ENCODE results near the gene ST8SIA1.
A peak's percentile ranks its signal among the peaks of the same experiment; 100 is the strongest.
"Not testable (repeated sequence)": the region's sequence is repeated elsewhere in the genome, so short reads cannot be mapped to it uniquely, and the experiment has no call there.

Gene ST8SIA1, protein sequence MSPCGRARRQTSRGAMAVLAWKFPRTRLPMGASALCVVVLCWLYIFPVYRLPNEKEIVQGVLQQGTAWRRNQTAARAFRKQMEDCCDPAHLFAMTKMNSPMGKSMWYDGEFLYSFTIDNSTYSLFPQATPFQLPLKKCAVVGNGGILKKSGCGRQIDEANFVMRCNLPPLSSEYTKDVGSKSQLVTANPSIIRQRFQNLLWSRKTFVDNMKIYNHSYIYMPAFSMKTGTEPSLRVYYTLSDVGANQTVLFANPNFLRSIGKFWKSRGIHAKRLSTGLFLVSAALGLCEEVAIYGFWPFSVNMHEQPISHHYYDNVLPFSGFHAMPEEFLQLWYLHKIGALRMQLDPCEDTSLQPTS

DNA sequence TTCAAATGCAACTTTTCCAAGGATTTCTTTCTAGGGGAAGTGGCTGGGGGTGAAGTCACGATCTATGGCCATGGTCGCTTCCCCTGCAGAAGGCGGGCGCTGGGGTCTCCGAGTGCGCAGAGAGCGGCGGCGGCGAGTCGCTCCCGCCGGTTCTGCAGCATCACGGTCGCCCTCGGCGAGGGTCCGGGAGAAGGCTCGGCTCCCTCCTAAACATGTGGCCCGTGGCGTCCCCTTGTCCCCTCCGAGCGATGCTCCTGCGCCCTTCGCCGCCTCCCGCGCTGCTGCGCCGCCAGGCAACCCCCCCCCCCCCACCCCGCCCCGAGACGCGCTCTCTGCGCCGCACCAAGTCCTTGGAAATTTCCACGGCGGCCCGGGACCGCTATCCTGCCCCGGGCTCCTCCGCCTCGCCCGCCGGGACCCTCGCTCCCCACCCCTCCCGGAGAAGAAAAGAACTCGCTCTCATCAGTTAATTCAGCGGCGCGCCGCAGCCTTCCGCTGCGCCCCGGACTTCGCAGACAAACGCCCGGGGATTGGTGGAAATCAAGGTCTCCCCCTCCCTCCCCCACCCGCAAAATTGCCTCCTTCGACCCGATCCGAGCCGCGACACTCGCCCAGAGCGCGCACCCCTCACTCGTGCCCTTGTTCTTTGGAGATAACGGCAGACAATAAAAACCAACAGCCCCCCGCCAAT lies at the start of gene ST8SIA1:
ST8SIA1 (minus strand) TSS at position 298 of the 691 bp plus-strand sequence. CDS start 475 bp downstream, outside the sequence.
- peak; percentile 30 for DNase-seq

DNA sequence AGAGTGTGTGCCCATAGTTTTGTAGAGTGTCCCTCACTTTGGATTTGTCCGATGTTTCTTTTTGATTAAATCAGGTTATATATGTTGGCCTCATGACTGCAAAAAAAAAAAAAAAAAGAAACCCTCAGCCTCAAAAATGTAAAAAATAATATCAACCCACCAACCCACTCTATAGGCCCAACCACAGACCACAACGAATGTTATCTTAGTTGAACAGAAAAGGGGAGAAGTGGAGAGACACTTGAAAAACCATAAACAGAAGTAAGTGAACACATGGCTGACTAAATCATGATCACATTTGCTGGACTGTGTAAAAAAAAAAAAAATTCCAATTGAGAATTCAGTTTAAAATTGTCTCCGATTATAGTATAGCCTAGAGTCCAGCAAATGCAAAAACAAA lies 45.5 kb upstream of the ST8SIA1 start:
- DNase-seq, result no peak

DNA sequence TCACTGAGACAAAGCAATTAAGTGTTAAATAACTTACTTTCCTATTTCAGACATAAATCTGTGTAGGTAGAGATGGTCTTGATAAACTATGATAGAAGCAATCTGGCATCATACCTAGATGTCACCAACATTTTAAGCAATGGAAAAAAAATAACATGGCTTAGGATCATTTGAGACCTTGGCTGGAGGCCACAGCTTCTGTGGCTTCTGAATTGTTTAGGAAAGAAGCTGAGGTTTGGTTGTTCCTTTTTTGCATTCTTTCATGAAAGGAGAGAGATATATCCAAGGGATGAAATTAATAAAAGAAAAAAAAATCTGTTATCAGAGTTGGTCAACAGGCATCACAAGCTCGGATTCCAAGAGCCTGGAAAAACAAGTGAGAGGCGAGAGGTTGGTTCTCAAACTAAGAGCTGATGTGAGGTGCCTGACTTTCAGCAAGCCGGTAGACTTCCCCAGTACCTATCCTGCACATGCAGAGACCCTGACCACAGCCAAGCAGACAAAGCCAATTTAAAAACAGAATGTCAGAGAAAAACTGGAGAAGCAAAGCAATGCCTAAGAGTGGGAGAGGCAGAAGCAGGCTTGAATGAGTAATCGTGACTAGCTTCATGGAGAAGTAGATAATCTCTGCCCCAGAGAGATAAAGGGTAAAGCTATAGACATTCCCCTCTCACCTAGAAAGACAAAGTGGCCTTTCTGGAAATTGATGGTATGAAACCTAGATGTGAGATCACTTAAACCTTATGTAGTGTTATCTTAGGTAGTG lies 43.4 kb upstream of the ST8SIA1 start:
- DNase-seq, result no peak

DNA sequence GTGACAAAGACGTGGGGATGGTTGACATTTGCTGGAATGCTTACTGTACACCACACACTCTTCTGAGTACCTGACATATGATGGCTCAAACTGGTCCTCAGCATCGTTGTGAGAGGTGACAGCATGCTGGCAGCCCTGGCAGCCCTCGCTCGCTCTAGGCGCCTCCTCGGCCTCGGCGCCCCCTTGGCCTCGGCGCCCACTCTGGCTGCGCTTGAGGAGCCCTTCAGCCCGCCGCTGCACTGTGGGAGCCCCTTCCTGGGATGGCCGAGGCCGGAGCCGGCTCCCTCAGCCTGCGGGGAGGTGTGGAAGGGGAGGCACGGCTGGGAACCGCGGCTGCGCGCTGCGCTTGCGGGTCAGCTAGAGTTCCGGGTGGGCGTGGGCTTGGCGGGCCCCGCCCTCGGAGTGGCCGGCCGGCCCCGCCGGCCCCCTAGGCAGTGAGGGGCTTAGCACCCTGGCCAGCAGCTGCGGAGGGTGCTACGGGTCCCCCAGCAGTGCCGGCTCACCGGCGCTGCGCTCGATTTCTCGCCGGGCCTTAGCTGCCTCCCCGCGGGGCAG lies 42.2 kb upstream of the ST8SIA1 start:
- not testable (repeated sequence) for DNase-seq

DNA sequence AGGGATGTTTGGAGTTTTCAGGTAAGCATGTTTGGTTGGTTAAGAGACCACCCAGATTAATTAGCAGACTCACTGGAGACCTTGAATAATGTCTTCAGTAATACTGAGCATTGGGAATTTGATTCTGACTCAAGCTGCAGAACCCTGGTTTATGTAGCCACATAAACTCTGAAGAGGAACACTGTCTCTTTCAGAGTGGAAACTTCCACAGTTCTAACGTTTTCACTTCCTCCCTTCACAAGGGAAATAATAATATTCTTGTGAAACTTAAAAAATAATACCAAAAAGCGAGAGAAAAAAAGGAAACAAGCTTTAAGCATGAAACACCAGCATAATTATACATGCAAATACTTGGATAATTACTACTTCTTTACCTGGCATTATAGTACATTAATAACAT lies 40.0 kb upstream of the ST8SIA1 start:
- no peak for DNase-seq

DNA sequence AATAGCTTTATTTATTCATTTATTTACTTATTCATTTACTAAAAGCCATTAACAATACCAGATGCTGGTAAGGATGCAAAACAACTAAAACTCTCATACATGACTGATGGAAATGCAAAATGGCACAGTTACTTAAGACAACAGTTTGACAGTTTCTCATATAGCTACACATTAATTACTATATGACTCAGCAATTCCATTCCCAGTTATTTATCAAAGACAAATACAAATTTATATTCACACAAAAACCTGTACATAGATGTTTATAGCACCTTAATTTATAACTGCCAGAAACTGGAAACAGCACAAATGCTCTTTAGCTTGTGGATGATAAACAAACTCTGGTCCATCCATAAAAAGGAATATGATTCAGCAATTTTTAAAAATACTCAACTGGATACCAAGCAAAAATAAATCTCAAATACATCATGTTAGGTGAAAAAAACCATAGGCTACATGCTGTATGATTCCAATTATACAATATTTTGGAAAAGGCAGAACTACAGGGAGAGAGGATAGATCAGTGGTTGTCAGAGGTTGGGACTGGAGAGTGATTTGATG lies 37.9 kb upstream of the ST8SIA1 start:
- no peak for DNase-seq

DNA sequence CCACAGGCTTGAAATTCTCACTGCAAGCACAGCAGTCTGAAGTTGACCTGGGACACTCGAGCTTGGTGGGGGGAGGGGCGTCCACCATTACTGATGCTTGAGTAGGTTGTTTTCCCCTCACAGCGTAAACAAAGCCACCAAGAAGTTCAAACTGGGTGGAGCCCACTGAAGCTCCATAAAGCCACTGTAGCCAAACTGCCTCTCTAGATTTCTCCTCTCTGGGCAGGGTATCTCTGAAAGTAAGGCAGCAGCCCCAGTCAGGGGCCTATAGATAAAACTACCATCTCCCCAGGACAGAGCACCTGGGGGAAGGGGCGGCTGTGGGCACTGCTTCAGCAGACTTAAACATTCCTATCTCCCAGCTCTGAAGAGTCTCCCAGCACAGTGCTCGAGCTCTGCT lies 31.7 kb upstream of the ST8SIA1 start:
- DNase-seq, result no peak

DNA sequence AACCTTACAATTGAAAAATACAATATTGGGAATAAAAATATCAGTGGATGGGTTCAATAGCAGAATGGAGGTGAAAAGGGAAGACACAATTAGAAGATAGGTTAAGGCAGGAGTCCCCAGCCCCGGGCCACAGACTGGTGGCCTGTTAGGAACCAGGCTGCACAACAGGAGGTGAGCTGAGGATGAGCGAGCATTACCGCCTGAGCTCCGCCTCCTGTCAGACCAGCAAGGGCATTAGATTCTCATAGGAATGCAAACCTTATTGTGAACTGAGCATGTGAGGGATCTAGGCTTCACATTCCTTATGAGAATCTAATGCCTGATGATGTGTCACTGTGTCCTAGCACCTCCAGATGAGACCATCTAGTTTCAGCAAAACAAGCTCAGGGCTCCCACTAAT lies 27.3 kb upstream of the ST8SIA1 start:
- no peak for DNase-seq

DNA sequence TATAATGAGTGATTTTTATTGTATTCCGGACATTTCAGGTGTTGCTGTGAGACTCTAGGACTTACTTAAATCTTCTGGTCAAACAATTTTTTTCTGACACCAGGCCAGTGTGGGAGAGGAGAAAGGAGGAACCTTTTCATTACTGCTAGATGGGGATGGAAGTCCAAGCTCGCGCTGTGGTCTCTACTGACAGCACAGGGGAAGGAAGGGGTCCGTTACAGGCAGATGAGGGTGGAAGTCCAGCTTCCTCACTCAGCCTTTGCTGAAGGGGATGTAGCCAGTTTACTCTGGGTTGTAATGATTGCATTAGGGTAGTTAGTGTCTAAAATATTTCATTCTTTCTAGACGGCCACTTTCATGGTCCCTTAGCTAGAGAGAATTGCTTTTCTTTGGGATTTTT lies 26.3 kb upstream of the ST8SIA1 start:
- no peak for DNase-seq

DNA sequence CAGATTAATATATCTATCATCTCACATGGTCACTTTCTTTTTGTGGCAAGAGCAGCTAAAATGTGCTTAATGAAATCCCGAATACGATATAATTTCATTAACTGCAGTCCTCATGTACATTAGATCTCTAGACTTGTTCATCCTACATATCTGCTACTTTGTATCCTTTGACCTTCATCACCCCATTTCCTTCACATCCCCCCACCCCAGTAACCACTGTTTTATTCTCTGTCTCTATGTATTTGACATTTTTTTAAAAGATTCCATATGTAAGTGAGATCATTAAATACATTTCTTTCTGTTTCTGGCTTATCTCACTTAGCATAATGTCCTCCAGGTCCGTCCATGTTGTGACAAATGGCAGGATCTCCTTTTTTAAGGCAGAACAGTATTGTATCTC lies 23.0 kb upstream of the ST8SIA1 start:
- no peak for DNase-seq

DNA sequence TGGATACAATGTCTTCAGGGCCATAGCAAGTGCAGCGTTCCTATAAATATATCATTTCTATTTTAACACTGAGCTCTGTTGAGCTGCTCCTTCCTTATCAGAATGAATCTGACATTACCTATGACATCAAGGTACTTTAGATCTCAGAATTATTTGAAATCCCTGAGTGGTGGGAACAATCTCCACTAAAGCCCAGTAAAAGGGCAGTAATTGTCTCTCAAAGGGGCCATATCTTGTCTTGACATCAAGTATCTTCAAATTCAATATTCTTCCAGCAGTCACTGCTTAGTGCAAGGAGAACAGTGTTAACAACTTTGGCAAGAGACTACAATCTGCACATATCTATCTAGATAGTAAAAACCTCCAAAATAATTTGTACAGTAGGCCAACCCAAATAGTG lies 21.7 kb upstream of the ST8SIA1 start:
- DNase-seq, result no peak

DNA sequence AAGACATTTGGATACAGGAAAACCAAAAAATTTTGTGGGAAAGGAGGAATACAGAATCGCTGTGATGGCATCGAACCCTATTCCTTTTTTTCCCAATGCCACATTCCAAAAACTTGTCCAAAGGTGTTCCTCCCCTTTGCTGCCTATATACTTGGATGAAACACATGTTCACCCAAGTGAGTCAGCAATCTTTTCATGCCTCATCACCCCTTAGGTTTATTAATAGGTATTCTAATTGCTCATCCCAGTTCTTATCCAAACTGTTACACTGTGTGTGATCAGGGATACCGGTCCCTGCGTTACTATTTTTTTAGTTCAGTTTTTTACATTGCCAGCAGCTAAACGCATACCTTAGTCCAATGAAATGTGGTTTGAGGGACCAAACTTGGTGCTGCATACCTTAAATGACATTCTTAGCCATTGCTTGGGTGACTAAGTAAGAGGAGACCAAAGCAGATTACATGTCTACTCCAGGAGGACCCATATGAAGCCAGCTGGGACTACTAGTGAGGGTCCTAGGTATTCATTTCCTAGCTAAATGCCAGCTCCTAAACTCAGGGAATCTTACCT lies 20.6 kb upstream of the ST8SIA1 start:
- no peak for DNase-seq

DNA sequence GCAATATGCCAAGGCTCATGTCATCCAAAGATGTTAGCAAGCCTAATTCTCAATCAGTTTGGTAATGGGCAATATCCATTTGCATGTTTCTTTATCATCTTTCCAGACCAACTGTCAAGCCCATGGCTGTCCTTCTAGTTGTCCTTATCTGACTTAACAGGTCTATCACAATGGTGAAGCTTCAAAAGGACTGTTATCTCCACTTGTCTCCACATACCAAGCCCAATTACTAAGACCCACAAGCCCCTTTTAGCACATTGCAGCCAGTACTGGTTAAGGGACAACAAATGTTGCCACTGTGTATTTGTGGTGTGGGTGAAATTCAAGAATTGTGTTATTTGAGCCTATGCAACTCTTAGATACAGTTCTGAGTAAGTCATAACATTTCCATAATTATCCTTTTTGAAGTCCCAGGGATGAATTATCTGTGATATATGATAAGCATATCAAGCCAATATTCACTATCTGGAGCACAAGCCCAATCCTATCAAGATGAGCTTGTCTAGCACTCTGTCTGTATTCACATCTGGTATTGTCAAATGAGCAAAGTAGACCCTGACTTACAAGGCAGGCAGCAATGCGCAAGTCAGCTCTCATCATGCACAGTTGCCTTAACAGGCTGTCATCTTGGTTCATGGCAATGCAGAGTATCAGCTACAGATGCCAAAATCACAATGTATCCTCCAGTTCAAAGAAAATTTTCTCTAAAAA lies 19.3 kb upstream of the ST8SIA1 start:
- no peak for DNase-seq

DNA sequence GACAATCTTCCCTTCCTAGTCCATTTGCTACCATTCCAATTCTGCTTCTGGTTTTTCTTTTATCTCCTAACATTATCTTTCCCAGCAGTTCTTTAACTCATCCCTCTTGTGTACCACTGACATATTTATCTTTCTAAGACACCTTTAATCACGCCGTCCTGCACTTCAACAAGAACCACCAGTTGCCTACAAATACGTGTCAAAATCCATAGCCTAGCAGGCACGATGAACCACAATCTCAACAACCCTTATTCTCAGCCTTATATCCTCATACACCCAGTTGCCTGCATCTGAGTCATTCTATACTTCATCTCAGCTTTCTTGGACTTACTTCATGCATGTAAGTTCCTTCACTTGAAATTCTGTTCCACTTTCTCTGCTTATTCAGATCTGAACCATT lies 16.4 kb upstream of the ST8SIA1 start:
- no peak for DNase-seq

DNA sequence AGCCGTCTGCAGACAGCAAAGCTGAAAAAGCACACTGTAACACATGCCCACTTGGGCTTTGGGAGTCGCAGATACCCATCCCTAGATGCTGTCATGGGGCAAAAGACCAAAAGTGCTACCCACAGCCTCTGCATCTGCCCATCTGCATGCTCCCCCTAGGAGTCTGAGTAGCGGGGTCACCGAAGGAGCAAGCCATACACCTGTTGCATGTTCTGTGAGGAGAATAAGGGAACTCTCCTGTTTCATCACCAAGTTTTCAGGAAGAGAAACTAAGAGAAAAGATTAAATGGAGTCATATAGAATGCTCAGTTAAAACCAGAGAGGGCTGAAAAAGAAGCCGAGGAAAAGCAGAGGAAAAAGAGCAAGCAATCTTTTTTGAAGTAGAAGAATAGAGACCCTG lies 13.7 kb upstream of the ST8SIA1 start:
- no peak for DNase-seq

DNA sequence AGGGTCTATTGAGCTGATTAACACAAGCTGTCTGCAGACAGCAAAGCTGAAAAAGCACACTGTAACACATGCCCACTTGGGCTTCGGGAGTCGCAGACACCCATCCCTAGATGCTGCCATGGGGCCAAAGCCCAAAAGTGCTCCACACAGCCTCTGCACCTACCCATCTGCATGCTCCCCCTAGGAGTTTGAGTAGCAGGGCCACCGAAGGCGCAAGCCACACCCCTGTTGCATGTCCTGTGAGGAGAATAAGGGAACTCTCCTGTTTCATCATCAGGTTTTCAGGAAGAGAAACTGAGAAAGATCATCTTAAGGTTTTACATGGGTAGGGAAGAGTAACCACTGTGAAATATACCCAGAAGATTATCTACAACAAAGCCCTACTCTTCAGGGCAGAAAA lies 5.6 kb upstream of the ST8SIA1 start:
- no peak for DNase-seq

DNA sequence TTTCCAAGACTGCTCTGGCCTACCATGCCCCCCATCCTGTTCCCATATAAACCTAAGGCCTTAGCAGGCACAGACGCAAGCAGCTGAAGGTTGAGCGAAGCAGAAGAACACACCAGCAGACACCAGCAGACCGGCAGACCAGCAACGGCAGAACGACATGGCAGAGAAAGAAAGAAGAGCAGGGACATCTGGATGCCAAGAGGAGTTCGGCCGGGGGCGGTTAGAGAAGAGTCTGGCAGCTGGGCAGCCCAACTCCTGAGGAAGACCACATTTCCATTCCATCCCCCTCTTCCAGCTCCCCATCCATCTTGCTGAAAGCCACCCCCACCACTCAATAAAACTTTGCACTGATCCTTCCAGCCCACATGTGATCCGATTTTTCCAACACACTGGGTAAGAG lies 5.2 kb upstream of the ST8SIA1 start:
- no peak for DNase-seq

DNA sequence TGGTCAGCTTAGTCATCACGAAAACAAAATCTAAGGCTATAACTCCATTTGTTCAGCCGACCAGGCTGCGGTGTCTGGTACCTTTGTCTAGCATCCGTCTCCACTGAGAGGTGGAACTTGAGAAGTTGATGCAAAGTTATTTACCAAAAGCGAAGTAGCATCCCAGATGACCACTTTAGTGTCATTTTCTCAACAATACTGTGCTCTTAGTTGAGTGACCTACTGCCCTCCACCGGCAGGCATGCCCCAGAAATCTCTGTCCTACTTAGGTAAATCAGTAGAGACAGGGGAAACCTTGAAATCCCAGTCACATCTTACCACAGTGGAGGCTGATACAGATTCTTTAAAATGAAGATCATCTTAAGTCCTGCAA lies 1.3 kb upstream of the ST8SIA1 start:
- peak; percentile 6 for DNase-seq

DNA sequence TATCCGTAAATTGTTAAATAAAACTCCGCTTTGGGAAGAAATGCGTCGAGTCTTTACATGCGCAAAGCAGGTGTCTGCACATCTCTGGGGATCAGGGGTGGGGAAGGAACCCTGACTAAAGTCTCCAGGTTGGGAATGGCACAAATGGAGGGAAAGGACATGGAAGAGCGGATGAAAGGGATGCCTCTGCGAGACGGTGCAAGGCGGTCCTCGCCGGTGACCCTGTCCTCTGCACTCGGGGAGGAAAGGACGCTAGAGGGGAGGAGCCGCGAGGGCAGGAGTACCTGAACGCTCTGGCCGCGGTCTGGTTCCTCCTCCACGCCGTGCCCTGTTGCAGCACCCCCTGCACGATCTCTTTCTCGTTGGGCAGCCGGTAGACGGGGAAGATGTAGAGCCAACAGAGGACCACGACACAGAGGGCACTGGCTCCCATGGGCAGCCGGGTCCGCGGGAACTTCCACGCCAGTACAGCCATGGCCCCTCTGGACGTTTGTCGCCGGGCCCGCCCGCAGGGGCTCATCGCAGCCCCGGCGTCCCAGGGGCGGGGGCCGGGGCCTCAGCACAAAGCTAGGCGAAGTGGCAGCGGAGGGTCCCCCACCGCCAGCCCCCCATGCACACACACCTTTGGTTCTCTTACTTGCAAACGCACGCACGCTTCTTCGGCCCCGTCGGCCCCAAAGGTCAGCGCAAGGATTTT lies 646 bp downstream of the ST8SIA1 start:
- no peak for DNase-seq

DNA sequence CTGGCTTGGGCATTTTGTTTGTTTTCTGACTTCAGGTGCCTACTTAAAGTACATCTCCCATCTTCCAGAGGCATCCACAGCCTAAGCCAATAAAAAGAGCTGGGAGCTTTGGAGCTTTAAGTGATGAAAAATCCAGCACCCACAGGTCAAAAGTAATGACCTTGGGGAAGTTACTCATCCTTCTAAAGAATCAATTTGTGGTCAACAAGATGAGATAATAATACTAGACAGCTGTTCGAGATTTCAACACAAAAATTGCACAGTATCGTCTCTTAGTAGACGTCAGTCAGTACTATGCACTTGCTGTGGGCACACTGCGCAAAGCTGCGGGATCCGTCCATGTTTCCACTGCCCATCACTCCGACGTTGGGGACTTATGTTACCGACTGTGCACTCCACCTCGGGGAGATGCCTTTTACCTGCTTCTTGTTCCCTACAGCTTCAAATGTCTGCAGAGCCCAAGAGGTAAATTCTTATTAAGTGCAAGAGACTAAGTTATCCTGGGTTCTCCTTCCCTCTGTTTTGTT lies 1.3 kb downstream of the ST8SIA1 start:
- no peak for DNase-seq

DNA sequence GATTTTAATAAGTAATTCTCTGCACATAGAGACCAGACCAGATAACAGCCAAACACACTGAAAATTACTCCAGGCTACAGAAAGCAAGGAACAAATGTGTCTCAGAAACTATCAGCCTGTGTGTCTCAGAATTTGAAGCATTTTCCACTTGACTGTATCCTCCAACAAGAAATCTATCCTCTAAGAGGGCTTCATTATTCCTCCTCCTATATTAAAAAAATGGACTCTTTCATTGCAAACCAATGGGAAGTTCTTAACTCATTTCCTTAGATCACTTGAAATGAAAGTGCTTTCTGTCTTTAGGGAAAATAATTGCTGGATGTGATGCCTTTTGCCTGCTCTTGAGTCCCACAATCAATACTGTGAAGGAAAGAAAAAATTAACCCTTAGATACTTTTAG lies 2.3 kb downstream of the ST8SIA1 start:
- no peak for DNase-seq
